Measurements from ENCODE around the gene SLC8A3.

SLC8A3 gene

GRCh38 chr14:70006699-70007098 lies 182.1 kb downstream of the SLC8A3 start:
- H4K91ac ChIP-seq (ENCODE audit: low read depth, low read length), result no peak overlapping the region
- no peak overlapping the region for H3K4me3 ChIP-seq (ENCODE audit: low read depth, low read length)
- no peak overlapping the region for H3K23ac ChIP-seq (ENCODE audit: low read length)
- no peak overlapping the region for H2BK12ac ChIP-seq (ENCODE audit: low read length)
- H3K4me2 ChIP-seq (ENCODE audit: low read length), result no peak overlapping the region
- no peak for DNase-seq
- H3K4me1 ChIP-seq (ENCODE audit: control insufficient read depth in 1 of 2, insufficient read depth in 2 of 2, low read length in 2 of 2), result peaks cover 3 to 6% of the 10 kb centered on the region in 2 experiments
- H2AK5ac ChIP-seq (ENCODE audit: low read length), result no peak overlapping the region
- no peaks in the 10 kb centered on the region for H3K9me3 ChIP-seq (ENCODE audit: insufficient read depth, low read depth, low read length)
- H3K4ac ChIP-seq (ENCODE audit: low read depth, low read length), result no peak overlapping the region
- no CpG with 5 or more reads among the region's 6 CpGs for WGBS (ENCODE audit: extremely low coverage, insufficient coverage, insufficient read length)
- no peaks in the 10 kb centered on the region for H3K36me3 ChIP-seq (ENCODE audit: control insufficient read depth in 1 of 2, insufficient read depth in 2 of 2, low read length in 2 of 2)
- H2BK5ac ChIP-seq (ENCODE audit: low read depth, low read length, poor library complexity), result no peak overlapping the region
- no peak overlapping the region for H3K9ac ChIP-seq (ENCODE audit: low read length)
- H2BK120ac ChIP-seq (ENCODE audit: insufficient read depth, low read length, poor library complexity), result no peak overlapping the region
- no peak overlapping the region for H4K12ac ChIP-seq (ENCODE audit: low read depth, low read length)
- H2AFZ ChIP-seq (ENCODE audit: insufficient read depth, low read length, poor library complexity), result no peak overlapping the region
- no peaks in the 10 kb centered on the region for H3K27me3 ChIP-seq (ENCODE audit: insufficient read depth, low read length)
- no peak overlapping the region for H4K8ac ChIP-seq (ENCODE audit: low read depth, low read length)
- no peak overlapping the region for H3K27ac ChIP-seq (ENCODE audit: low read depth, low read length)
- no peak overlapping the region for H3K18ac ChIP-seq (ENCODE audit: low read length)
- H3K79me1 ChIP-seq (ENCODE audit: low read length), result no peaks in the 10 kb centered on the region
- H3K14ac ChIP-seq (ENCODE audit: low read length), result no peak overlapping the region
- H3K79me2 ChIP-seq (ENCODE audit: control insufficient read depth, insufficient read depth, low read length, poor library complexity), result no peaks in the 10 kb centered on the region

- Histone ChIP-seq H2BK5ac (ENCODE audit: low read depth, low read length, poor library complexity) (no peak overlapping the region), H3K9me3 (ENCODE audit: insufficient read depth, low read depth, low read length) (no peaks in the 10 kb centered on the region), H4K12ac (ENCODE audit: low read depth, low read length) (no peak overlapping the region), H3K36me3 (ENCODE audit: control insufficient read depth in 1 of 2, insufficient read depth in 2 of 2, low read length in 2 of 2) (no peaks in the 10 kb centered on the region), H2BK12ac (ENCODE audit: low read length) (no peak overlapping the region), H3K18ac (ENCODE audit: low read length) (no peak overlapping the region), H3K4me2 (ENCODE audit: low read length) (no peak overlapping the region), H4K8ac (ENCODE audit: low read depth, low read length) (no peak overlapping the region), H3K4me3 (ENCODE audit: low read depth, low read length) (no peak overlapping the region), H4K91ac (ENCODE audit: low read depth, low read length) (no peak overlapping the region), H2AFZ (ENCODE audit: insufficient read depth, low read length, poor library complexity) (no peak overlapping the region), H3K14ac (ENCODE audit: low read length) (no peak overlapping the region), H3K27ac (ENCODE audit: low read depth, low read length) (no peak overlapping the region), H2BK120ac (ENCODE audit: insufficient read depth, low read length, poor library complexity) (no peak overlapping the region), H3K79me1 (ENCODE audit: low read length) (no peaks in the 10 kb centered on the region), H3K4me1 (ENCODE audit: control insufficient read depth in 1 of 2, insufficient read depth in 2 of 2, low read length in 2 of 2) (peaks cover 3 to 6% of the 10 kb centered on the region in 2 experiments), H3K4ac (ENCODE audit: low read depth, low read length) (no peak overlapping the region), H2AK5ac (ENCODE audit: low read length) (no peak overlapping the region), H3K79me2 (ENCODE audit: control insufficient read depth, insufficient read depth, low read length, poor library complexity) (no peaks in the 10 kb centered on the region), H3K23ac (ENCODE audit: low read length) (no peak overlapping the region), H3K9ac (ENCODE audit: low read length) (no peak overlapping the region), H3K27me3 (ENCODE audit: insufficient read depth, low read length) (no peaks in the 10 kb centered on the region)
- no peak for DNase-seq
- WGBS (ENCODE audit: extremely low coverage, insufficient coverage, insufficient read length), result no CpG with 5 or more reads among the region's 5 CpGs
Measured at GRCh38 chr14:70005281-70005805, 183.4 kb downstream of the SLC8A3 start.

- Histone ChIP-seq H3K9me3 (ENCODE audit: insufficient read depth, low read depth, low read length) (no peaks in the 10 kb centered on the region), H3K27me3 (ENCODE audit: insufficient read depth, low read length) (no peaks in the 10 kb centered on the region), H4K12ac (ENCODE audit: low read depth, low read length) (no peak overlapping the region), H3K18ac (ENCODE audit: low read length) (no peak overlapping the region), H4K91ac (ENCODE audit: low read depth, low read length) (no peak overlapping the region), H3K23ac (ENCODE audit: low read length) (no peak overlapping the region), H2BK120ac (ENCODE audit: insufficient read depth, low read length, poor library complexity) (no peak overlapping the region), H3K14ac (ENCODE audit: low read length) (no peak overlapping the region), H3K9ac (ENCODE audit: low read length) (no peak overlapping the region), H2AK5ac (ENCODE audit: low read length) (no peak overlapping the region), H3K79me1 (ENCODE audit: low read length) (no peaks in the 10 kb centered on the region), H3K4me2 (ENCODE audit: low read length) (no peak overlapping the region), H3K4me3 (ENCODE audit: low read depth, low read length) (no peak overlapping the region), H4K8ac (ENCODE audit: low read depth, low read length) (no peak overlapping the region), H2AFZ (ENCODE audit: insufficient read depth, low read length, poor library complexity) (no peak overlapping the region), H2BK12ac (ENCODE audit: low read length) (no peak overlapping the region), H3K4me1 (ENCODE audit: control insufficient read depth in 1 of 2, insufficient read depth in 2 of 2, low read length in 2 of 2) (peaks cover 0 to under 1% of the 10 kb centered on the region in 2 experiments), H2BK5ac (ENCODE audit: low read depth, low read length, poor library complexity) (no peak overlapping the region), H3K36me3 (ENCODE audit: control insufficient read depth in 1 of 2, insufficient read depth in 2 of 2, low read length in 2 of 2) (no peaks in the 10 kb centered on the region), H3K4ac (ENCODE audit: low read depth, low read length) (no peak overlapping the region), H3K27ac (ENCODE audit: low read depth, low read length) (no peak overlapping the region), H3K79me2 (ENCODE audit: control insufficient read depth, insufficient read depth, low read length, poor library complexity) (no peaks in the 10 kb centered on the region)
- WGBS (ENCODE audit: extremely low coverage, insufficient coverage, insufficient read length), result no CpG with 5 or more reads among the region's 2 CpGs
- no peak for DNase-seq
Measured at GRCh38 chr14:70004791-70005190, 184.0 kb downstream of the SLC8A3 start.

DNA sequence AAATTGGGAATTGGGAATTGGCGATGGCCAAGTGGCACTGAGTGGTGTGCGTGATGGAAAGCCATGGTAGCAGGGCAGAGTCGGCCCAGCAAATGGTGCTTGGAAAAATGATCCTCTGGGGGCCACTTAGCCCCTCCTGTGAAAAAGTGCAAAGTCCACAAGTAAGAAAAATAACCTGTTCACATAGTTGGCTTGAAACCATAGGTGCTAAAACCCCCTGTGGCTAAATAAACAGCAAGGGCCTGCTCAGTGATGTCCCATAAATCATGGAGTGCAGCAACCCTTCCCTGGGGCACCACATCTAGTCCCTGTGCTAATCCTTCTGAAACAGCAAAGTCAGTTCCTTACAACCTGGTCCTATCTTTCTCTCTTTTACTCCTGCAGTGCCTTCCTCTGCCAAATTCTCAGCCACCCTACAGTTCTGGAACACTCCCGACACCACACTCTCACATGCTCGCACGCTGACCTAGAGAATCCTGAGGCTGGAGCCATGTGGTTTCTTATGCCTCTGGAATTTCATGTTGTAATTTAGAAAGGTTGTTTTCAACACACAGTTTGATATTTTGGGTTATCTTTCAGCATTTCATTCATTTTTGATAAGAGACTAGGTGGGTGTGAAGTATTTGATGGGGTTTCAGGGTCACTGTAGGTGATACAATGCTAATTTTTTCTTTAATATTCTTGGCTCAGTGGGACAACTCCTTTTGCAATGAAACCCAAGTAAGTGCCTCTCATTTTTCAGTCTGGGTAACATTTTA lies 186.0 kb downstream of the SLC8A3 start:
- Histone ChIP-seq H3K9me3 (ENCODE audit: insufficient read depth, low read depth, low read length) (no peaks in the 10 kb centered on the region), H4K91ac (ENCODE audit: low read depth, low read length) (no peak overlapping the region), H2BK12ac (ENCODE audit: low read length) (no peak overlapping the region), H2AK5ac (ENCODE audit: low read length) (no peak overlapping the region), H4K12ac (ENCODE audit: low read depth, low read length) (no peak overlapping the region), H3K4me3 (ENCODE audit: low read depth, low read length) (no peak overlapping the region), H3K14ac (ENCODE audit: low read length) (no peak overlapping the region), H3K36me3 (ENCODE audit: control insufficient read depth in 1 of 2, insufficient read depth in 2 of 2, low read length in 2 of 2) (no peaks in the 10 kb centered on the region), H2BK120ac (ENCODE audit: insufficient read depth, low read length, poor library complexity) (no peak overlapping the region), H3K4ac (ENCODE audit: low read depth, low read length) (no peak overlapping the region), H3K9ac (ENCODE audit: low read length) (no peak overlapping the region), H3K27me3 (ENCODE audit: insufficient read depth, low read length) (no peaks in the 10 kb centered on the region), H3K27ac (ENCODE audit: low read depth, low read length) (no peak overlapping the region), H2AFZ (ENCODE audit: insufficient read depth, low read length, poor library complexity) (no peak overlapping the region), H3K23ac (ENCODE audit: low read length) (no peak overlapping the region), H3K4me1 (ENCODE audit: control insufficient read depth in 1 of 2, insufficient read depth in 2 of 2, low read length in 2 of 2) (no peaks in the 10 kb centered on the region), H3K79me2 (ENCODE audit: control insufficient read depth, insufficient read depth, low read length, poor library complexity) (no peaks in the 10 kb centered on the region), H3K4me2 (ENCODE audit: low read length) (no peak overlapping the region), H3K79me1 (ENCODE audit: low read length) (no peaks in the 10 kb centered on the region), H2BK5ac (ENCODE audit: low read depth, low read length, poor library complexity) (no peak overlapping the region), H3K18ac (ENCODE audit: low read length) (no peak overlapping the region), H4K8ac (ENCODE audit: low read depth, low read length) (no peak overlapping the region)
- no peak for DNase-seq
- no CpG with 5 or more reads among the region's 6 CpGs for WGBS (ENCODE audit: extremely low coverage, insufficient coverage, insufficient read length)
